OCI-M2 (cell line): ENCODE data around the gene ZDHHC14.
"Not testable (repeated sequence)": the region's sequence is repeated elsewhere in the genome, so short reads cannot be mapped to it uniquely, and the experiment has no call there.

Source experiments
- DNase-seq: peaks from one replicate; lab custom pipeline; 2025; ENCODE audit not compliant: unreplicated experiment; lab: John Stamatoyannopoulos, UW

The ZDHHC14 gene

DNA sequence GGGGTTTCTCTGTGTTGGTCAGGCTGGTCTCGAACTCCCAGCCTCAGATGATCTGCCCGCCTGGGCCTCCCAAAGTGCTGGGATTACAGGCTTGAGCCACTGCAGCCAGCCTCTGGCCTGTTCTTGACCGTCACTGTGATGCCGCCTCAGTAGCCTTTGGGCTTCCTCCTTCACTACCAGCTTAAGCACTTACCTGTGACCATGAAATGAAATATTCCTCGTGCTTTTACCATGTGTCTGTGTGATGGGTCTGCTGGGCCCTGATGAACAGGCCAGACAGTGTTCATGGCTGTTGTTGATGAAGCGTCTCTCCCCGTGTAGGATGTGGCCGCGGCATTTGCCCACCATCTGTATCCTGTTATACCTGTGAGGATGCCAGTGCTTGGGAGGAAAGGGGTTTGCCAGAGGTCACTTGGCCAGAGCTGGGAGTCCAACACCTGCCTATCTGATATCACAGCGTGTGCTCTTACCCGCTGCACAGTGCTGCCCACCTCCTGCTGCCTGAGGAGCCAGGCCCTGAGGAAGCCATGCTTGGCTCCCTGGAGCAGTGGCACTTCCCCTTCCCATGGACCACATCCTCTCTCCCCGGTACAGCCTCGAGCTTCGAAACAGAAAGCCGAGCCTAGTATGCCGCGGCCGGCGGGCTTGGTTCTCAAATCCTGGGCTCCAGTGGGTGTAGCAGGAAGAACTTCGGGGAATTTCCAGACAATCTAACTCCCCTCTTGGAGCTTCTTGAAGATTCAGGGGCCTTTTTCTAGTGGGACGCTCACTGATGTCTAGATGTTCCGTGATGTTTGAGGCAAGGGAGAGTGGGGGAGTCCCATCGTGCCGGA lies 167.9 kb downstream of the ZDHHC14 start:
- no peak for DNase-seq

GRCh38 chr6:157549468-157549745 lies 168.4 kb downstream of the ZDHHC14 start:
- DNase-seq, result no peak

DNA sequence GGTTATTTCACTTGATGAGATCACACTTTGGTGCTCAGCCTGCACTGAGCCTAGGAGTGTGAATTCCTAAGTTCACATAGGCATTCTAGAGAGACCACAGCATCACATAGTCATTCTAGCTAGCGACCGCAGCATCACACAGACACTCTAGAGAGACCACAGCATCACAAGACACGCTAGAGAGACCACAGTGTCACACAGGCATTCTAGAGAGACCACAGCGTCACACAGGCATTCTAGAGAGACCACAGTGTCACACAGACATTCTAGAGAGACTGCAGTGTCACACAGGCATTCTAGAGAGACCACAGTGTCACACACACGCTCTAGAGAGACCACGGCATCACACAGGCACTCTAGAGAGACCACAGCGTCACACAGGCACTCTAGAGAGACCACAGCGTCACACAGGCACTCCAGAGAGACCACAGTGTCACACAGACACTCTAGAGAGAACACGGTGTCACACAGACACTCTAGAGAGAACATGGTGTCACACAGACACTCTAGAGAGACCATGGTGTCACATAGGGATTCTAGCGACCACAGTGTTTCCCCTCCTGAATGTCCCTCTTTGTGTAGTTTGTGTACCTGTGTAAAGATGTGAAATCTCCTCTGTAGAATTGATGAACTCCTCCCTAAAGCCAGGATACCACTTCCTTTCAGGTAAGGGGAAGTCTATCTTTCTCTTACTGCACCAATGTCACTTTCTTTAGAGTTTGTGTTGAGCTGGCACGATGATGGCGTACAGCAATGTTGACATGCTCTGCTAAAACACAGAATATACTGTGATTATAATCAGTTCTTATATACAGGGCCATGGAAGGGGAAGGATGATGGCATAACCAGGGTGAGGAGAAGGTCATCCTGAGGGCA lies 169.4 kb downstream of the ZDHHC14 start:
- no peak for DNase-seq

DNA sequence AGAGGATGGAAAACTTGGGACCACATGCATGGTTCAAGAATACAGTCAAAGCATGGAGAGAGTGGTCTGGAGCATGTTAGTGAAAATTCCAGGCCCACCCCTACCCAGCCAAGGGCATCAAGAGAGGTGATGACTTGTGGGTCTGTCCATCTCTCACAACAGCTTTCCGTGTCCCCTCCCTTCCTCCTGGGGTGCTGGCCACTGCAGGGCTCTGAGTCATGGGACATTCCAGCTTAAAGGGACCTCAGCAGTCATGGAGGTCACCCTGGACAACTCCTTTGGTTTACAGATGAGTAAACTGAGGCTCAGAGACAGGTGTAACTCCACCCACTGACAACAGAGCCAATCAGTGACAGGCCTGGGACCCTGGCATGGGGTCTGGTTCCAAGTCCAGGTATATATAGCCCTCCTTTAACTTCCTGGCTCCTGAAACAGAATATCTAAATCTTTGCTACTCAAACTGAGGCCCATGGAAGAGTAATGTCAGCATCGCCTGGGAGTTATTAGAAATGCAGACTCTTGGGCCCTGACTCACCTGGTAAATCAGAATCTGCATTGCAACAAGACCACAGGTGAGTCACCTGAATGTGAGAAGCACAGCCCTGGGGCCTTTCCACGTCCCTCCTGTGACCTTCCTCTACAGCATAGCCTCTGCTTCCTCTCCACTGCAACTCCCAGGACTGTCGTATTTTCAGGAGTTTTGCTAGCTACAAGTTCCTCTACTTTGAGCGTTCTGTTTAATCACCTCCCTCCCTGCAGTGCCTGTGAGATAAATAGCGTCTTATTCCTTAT lies 170.2 kb downstream of the ZDHHC14 start:
- no peak for DNase-seq

DNA sequence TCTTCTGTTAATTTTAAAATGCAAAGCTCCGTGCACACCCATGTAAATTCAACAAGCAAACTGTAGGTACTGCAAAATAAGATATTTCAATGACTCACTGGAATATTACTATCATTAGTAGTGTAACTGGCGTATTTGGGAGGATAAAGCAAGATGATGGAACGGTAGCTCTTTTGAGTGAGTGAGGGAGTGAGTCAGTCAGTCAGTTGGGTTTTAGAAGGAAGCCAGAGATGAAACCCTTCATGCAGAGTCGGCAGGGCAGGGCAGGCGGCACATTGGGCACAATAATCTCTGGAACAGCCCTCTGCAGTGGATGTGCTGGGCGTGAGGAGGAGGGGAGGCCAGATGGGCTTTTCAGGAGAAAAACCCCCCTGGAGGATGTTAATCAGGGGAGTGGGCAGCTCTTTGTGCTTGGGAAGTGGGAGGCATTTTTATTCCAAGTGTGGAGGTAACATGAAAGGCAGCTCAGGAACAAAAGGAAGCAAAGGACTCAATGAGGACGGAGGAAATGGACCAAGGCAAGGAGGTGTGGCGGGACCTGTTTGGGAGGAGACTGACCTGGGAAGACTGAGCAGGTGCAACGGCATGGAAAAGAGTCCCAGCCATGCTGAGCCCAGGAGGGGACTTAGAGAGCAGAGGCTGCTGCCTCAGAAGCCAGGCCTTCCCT lies 171.2 kb downstream of the ZDHHC14 start:
- no peak for DNase-seq

DNA sequence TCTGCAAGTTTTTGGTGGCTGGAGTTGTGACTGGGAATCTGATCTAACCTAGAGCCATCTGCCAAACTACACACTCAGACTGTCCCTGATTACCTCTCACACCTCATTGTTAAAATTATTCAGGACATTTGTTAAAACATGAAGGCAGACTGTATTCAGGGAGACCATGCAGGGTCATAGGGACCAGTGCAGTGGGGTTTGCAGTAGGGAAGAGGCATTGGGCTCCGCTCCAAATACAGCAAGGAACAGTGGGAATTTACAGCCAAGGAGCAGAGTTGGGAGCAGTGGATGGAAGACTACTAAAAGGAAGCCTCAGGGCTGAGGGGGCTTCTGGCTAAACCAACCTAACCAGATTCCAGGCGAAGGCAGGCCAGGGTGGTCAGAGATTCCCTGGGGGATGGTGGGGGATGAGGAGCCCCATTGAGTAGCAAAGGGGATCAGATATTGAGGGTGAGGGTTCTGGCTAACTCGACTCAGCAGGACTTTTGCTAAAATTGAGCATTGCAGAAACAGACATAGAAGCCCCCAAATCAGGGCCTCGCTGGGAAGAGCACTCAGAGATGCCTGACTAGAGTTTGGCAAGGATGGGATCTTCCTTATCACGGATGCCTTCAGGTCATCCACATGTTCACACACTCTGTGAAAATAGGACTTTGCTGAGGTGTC lies 172.0 kb downstream of the ZDHHC14 start:
- DNase-seq, result no peak

DNA sequence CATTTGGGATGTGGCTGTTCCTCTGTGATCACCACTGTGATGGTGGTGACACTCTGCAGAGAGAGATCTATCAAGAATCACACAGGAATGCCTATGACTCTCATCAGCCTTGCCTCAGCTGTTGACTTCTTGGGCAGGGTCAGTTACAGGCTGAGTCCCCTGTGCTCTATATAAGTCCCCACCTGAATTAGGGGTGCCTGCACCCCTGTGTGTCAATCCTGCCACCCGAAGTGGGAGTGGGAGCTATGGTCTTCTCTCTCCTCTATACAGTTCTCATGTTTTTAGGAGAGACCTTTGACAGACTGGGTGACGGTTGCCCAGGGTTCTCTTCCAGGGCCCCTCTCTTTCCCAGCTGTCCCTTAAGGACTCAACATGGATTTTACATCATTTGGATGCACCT lies 173.8 kb downstream of the ZDHHC14 start:
- DNase-seq, result no peak

DNA sequence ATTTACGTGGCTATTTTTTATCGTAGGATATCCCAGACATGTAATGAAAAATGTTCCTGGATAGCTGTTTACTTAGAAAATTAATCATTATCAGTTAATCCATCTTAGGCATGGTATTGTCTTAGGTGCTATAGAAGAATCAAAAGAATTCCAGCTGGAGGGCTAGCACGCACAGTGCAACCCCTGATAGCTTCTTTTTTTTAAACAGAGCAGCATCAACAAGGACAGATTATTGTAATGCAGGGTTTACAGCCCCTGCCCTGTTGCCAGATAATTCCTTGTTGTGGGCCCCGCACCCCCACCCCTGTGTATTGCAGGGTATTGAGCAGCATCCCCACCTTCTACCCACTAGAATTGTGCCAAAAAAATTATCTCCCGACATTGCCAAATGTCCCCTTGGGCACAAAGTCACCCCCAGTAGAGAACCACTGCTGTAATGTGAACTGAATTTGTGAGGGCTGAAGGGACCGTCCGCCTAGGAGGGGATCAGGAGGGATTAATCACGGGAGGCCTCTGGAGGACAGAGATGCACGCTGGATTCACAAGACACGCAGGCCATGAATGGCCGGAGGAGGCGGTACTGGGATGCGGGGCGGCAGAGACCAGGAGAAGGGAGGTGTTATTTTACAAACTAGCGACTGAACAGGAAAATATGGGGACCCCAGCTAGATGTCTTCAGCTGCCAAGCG lies 174.6 kb downstream of the ZDHHC14 start:
- no peak for DNase-seq

GRCh38 chr6:157556144-157556645 lies 175.2 kb downstream of the ZDHHC14 start:
- no peak for DNase-seq

- no peak for DNase-seq
Observed at GRCh38 chr6:157556671-157557430, 175.9 kb downstream of the ZDHHC14 start.

GRCh38 chr6:157557559-157557958 lies 176.6 kb downstream of the ZDHHC14 start:
- no peak for DNase-seq

GRCh38 chr6:157558049-157558448 lies 177.1 kb downstream of the ZDHHC14 start:
- no peak for DNase-seq

DNA sequence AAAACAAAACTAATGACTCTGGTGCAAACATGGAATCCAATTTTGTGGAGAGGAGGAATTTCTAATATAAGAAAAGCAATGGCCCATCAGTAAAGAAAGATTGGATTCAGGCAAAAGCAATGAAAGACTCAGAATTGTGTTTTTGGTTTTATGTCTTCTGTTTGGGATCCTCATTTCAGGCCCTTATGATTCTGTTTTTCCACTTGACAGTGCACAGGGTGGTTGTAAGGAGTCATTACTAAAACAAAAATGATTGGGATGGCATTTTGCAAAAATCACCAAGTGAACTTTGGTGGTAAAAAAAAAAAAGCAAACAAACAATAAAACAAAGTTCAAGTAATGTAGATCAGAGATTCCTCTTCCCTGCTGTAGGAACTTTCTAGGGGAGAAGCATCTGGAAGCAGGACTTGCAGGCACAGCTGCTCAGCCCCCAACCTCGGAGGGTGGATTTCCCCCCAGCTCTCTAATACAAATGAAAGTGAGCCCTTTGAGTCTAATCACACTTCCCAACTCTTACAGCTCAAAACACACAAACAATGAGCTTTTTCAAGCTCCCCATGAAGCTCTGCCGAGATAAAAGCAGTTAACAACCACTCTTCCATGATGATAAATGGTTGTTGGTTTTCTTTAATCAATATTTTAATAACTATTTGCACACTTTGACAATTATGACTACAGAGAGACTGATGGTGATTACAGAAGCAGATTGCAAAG lies 177.7 kb downstream of the ZDHHC14 start:
- DNase-seq, result no peak

DNA sequence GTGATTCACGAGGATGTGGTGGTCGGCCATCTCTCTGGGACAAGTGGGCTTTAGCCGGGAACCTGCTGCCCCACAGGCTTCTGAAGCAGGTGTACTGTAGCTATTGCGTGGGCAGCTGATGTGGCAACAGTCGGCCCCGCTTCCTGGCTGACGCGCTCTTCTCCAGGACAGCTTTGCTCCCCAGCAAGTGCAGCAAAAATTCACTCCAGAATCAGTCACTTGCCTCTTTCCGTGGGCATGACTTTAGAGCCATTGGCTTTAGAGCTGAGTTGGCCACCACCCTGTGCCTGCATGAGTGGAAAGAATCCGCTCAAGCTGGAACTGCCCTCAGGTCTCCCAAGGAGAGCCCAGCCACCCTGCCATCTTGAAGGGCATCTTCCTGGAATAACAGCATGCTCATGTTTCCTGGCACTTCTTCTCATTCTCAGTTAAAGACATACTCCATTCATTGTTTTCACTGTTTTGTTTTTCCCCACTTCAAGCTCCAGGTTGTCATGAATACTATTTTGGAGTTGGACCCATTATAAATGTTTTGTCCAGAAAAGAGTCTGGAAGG lies 178.3 kb downstream of the ZDHHC14 start:
- no peak for DNase-seq

GRCh38 chr6:157560063-157560462 lies 179.1 kb downstream of the ZDHHC14 start:
- DNase-seq, result not testable (repeated sequence)

DNA sequence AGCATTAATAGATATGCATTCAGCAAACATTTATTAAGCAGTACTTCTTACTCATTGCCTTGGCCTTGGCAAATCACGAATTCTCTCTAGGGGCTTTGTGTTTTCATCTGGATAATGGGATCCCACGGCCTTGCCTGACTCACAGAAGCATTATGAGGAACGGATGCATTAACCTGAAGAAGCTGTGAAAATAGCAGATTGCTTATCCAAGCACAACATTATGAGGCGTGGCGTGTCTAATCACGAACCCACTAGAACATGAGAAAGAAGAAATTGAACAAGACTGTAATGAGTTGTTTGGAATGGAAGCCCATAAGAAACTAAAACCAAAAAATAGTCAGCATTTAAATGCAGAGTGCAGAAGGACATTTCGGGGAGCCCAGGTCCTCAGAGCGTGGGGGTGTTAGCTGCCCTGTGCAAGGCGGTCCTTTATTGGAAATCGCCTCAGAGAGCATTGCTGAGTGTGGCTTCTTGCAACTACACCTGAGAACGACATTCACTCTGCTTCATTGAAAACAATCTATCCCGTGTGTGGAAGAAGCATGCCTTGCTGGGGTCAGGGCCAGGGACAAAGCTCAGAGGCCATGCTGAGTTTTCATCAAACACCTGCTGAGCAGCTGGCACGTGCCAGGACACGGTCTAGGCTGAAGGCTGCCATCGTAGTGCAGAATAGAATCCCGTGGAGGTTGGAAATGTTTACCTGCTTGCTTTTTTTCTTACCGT lies 179.9 kb downstream of the ZDHHC14 start:
- no peak for DNase-seq

DNA sequence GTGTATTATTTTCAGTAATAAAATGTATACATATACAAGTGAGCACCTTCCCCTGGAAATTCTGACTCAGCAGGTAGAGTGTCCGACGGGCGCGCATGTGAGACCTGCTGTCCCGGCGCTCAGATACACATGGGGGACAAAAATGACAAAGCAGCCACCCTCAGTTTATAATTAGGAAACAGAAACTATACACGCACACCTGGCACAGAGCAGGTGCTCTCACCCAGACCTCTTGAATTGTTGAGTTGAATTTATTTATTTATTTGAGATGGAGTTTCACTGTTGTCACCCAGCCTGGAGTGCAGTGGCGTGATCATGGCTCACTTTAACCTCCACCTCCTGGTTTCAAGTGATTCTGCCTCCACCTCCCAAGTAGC lies 180.4 kb downstream of the ZDHHC14 start:
- DNase-seq, result no peak
